CD4-positive, alpha-beta T cell treated with Interleukin-15 for 4 hours (primary cell): Measurements from ENCODE around the gene MYO16.

Experiments used
- DNase-seq: peaks from one replicate; pipeline ENCODE4 v3.0.0-alpha.2; 2020; ENCODE audit warnings: low spot score

MYO16 gene

GRCh38 chr13:108629181-108629752 is at the start of gene MYO16:
TSS of gene MYO16 (plus strand) at chr13:108629611. CDS start at chr13:108629845, 234 bp downstream.
- no peak for DNase-seq

GRCh38 chr13:108586826-108587225 is 42.6 kb upstream of the MYO16 start:
- DNase-seq: no peak

- no peak for DNase-seq
Measured at GRCh38 chr13:108588516-108588915, 40.9 kb upstream of the MYO16 start.

- DNase-seq: no peak
Measured at GRCh38 chr13:108594153-108594552, 35.3 kb upstream of the MYO16 start.

GRCh38 chr13:108595436-108596274 is 33.8 kb upstream of the MYO16 start:
- no peak for DNase-seq

GRCh38 chr13:108597943-108598342 is 31.5 kb upstream of the MYO16 start:
- no peak for DNase-seq

- no peak for DNase-seq
Measured at GRCh38 chr13:108606424-108606823, 23.0 kb upstream of the MYO16 start.

- no peak for DNase-seq
Measured at GRCh38 chr13:108609353-108609752, 20.1 kb upstream of the MYO16 start.

GRCh38 chr13:108610507-108610906 is 18.9 kb upstream of the MYO16 start:
- no peak for DNase-seq

- no peak for DNase-seq
Measured at GRCh38 chr13:108615241-108615640, 14.2 kb upstream of the MYO16 start.

- DNase-seq: no peak
Measured at GRCh38 chr13:108618233-108618632, 11.2 kb upstream of the MYO16 start.

GRCh38 chr13:108621462-108621861 is 7.9 kb upstream of the MYO16 start:
- DNase-seq: no peak

- DNase-seq: no peak
Measured at GRCh38 chr13:108624108-108624507, 5.3 kb upstream of the MYO16 start.

- no peak for DNase-seq
Measured at GRCh38 chr13:108624979-108625378, 4.4 kb upstream of the MYO16 start.

GRCh38 chr13:108629988-108630387 is 577 bp downstream of the MYO16 start:
- no peak for DNase-seq

- DNase-seq: no peak
Measured at GRCh38 chr13:108632649-108633167, 3.3 kb downstream of the MYO16 start.

- DNase-seq: no peak
Measured at GRCh38 chr13:108638901-108639300, 9.5 kb downstream of the MYO16 start.

GRCh38 chr13:108643646-108644353 is 14.4 kb downstream of the MYO16 start:
- DNase-seq: no peak

- no peak for DNase-seq
Measured at GRCh38 chr13:108645376-108645775, 16.0 kb downstream of the MYO16 start.

GRCh38 chr13:108650271-108650670 is 20.9 kb downstream of the MYO16 start:
- DNase-seq: no peak

- no peak for DNase-seq
Measured at GRCh38 chr13:108656742-108657141, 27.3 kb downstream of the MYO16 start.

- DNase-seq: no peak
Measured at GRCh38 chr13:108657519-108657918, 28.1 kb downstream of the MYO16 start.

GRCh38 chr13:108662528-108662927 is 33.1 kb downstream of the MYO16 start:
- no peak for DNase-seq
